HL-60 (cell line): ENCODE results near the gene PIP5K1C.

Experiments
- DNase-seq, 2 experiments: peaks; one replicate each; pipeline ENCODE4 v3.0.0-alpha.2; 2010 to 2020; ENCODE audit warnings: low read depth in 1 of 2, low spot score in 1 of 2
- H3K27ac ChIP-seq: fragments of 250-450 bp; sonication (Bioruptor Pico); replicated peaks from 2 replicates; pipeline ENCODE4 v1.5.1; 2020; ENCODE audit warnings: mild to moderate bottlenecking, moderate library complexity
- H3K27me3 ChIP-seq: fragments of 250-450 bp; sonication (Bioruptor Pico); 2 replicates; pipeline ENCODE4 v1.5.1; 2021; ENCODE audit warnings: mild to moderate bottlenecking, moderate library complexity; ENCODE audit not compliant: insufficient read depth, poor library complexity, severe bottlenecking
- H3K4me3 ChIP-seq: replicated peaks from 2 replicates; pipeline ENCODE4 v1.5.1; 2011; ENCODE audit warnings: mild to moderate bottlenecking, control low read depth, low read length; ENCODE audit not compliant: insufficient read depth
- GABPA ChIP-seq: IDR thresholded peaks from 2 replicates; pipeline ENCODE4 v1.6.1; 2012; ENCODE audit warnings: low read depth
- POLR2AphosphoS5 ChIP-seq: IDR thresholded peaks from 2 replicates; pipeline ENCODE4 v1.6.1; 2012; ENCODE audit warnings: low read depth
- REST ChIP-seq: IDR thresholded peaks from 2 replicates; pipeline ENCODE4 v1.6.1; 2012; ENCODE audit warnings: low read depth; ENCODE audit not compliant: insufficient replicate concordance
- SPI1 ChIP-seq: IDR thresholded peaks from 2 replicates; pipeline ENCODE4 v1.6.1; 2012; ENCODE audit warnings: low read depth, mild to moderate bottlenecking, borderline replicate concordance
- TF ChIP-seq, protein P1 (sequence below): IDR thresholded peaks from one replicate; pipeline ENCODE4 v1.5.1; 2011; ENCODE audit warnings: low read length, control low read depth, inconsistent platforms; ENCODE audit not compliant: insufficient read depth

The PIP5K1C gene

DNA sequence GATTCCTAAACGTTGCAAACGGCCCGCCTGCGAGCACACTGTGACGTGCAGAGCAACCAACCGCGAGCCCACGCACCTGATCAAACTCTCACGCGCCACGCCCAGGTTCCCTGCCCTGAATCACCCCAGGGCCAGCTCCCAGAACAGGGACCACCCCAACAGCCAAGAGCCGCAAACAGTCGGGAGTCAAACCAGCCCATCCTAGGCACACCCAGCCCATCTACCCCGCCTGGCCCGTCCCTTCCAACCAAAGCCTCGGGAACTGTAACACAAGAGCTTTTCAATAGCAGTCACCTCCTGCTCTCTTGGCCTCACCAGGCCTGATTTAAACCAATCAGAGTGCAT, 8.9 kb downstream of the PIP5K1C start:
- no peak for DNase-seq
- H3K4me3 ChIP-seq: no peak overlapping the region
- TF ChIP-seq, protein P1, sequence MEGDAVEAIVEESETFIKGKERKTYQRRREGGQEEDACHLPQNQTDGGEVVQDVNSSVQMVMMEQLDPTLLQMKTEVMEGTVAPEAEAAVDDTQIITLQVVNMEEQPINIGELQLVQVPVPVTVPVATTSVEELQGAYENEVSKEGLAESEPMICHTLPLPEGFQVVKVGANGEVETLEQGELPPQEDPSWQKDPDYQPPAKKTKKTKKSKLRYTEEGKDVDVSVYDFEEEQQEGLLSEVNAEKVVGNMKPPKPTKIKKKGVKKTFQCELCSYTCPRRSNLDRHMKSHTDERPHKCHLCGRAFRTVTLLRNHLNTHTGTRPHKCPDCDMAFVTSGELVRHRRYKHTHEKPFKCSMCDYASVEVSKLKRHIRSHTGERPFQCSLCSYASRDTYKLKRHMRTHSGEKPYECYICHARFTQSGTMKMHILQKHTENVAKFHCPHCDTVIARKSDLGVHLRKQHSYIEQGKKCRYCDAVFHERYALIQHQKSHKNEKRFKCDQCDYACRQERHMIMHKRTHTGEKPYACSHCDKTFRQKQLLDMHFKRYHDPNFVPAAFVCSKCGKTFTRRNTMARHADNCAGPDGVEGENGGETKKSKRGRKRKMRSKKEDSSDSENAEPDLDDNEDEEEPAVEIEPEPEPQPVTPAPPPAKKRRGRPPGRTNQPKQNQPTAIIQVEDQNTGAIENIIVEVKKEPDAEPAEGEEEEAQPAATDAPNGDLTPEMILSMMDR: no peak
- TF ChIP-seq REST: no peak
- no peak for TF ChIP-seq POLR2AphosphoS5
- no peak for TF ChIP-seq GABPA
- TF ChIP-seq SPI1: no peak
- H3K27me3 ChIP-seq: no peaks in the 10 kb centered on the region
- H3K27ac ChIP-seq: no peak overlapping the region

DNA sequence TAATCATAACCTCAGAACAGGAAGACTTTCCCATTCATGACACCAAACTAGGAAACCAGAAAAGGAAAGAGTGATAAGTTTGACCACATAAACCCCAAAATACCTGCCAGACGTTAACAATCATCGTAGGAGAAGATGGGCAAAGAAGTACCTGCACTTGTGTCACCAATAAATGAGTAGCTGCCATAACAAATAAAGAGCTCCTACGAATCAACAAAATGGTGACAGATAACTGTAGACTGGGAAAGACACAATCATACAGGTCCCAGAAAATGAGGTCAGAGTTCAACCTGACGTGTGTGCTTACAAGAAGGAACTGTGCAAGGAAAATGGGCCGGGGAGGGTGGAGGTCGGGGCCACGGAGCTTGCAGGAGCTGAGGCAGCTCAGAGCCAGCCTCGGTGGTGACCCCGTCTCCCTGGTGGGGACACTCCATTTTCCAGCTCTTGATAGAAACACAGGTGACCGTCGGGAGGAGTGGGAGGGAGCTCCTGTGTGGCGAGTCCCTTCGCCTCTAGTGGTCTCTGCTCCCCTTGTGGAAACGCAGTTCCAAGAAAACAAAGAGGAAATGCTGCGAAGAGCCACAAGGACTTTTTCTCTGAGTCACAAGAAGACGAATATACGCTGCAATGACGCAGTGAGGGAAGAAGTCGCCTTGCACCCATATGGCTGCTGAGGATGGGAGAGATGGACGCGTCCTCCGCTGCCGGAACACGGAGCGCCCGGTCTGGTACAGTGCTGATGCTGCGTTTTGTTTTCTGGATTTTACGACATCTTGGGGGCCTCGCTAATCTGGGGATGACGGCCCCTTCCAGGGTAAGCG, 9.5 kb downstream of the PIP5K1C start:
- no peak for DNase-seq
- TF ChIP-seq, protein P1: no peak
- TF ChIP-seq POLR2AphosphoS5 (no peak), GABPA (no peak), REST (no peak), SPI1 (no peak)
- Histone ChIP-seq H3K27me3 (no peaks in the 10 kb centered on the region), H3K4me3 (no peak overlapping the region), H3K27ac (no peak overlapping the region)

DNA sequence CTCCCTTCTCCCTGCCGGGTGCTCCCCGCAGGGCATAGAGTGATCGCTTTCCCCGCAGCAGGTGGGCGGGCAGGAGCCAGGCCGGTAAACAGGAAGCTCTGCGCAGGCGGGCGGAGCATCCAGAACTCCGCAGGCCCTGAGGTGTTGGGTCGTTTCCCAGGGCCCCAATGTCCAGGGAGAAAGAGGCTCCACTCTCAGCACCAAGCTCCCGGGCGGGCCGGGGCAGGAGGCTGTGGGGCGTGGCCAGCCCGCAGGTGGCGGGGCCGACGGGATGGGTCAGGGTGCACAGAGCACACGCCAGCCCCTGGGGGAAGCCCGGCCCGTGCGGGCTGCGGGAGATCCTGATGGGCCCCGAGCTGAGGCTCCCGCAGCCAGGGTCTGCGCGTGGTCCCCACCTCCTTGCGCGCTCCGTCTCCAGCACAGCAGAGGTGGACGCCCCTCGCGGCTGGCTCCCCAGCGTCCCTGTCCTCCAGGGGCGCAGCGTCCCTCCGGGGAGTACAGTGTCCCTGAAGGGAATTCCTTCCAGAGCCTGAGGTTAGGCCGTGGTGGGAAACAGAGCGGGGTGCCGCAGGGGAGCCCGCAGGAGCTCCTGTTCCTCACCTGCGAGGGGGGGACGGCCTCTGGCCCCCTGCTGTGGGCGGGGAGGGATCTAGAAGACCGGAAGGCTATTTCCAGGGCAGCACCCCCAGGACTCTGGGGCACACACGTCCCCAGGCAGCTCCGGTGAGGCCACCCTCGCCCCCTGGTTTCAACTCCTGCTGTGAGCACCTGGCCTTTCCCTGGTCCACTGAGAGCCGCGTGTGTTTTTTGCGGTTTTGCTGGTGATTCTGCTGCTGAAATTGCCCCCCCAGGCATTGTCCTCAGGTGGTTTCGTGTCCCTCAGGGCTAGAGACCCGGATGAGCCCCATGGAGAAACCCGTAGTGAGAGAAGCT, 12.2 kb downstream of the PIP5K1C start:
- no peak for DNase-seq
- Histone ChIP-seq H3K4me3 (no peak overlapping the region), H3K27me3 (no peaks in the 10 kb centered on the region), H3K27ac (no peak overlapping the region)
- TF ChIP-seq POLR2AphosphoS5: no peak
- TF ChIP-seq SPI1: no peak
- TF ChIP-seq REST: no peak
- TF ChIP-seq GABPA: no peak
- TF ChIP-seq, protein P1: no peak
